IMR-90 (cell line): ENCODE results near the gene COX4I1. TPM values are rescaled to one million over a fixed set of nuclear protein-coding genes. Genes with fewer than 3 reads are reported as not detected.

Source experiments
- ATAC-seq: fragments of 200-7000 bp; cut with Tn5 transposase; 2 replicates; pipeline ENCODE4 v1.9.1; 2020; ENCODE audit warnings: low read depth, mild to moderate bottlenecking, moderate library complexity
- BruUV-seq: library from RNA; stranded (reverse); fragments of 400-500 nt; replicated peaks from 2 replicates; lab custom pipeline; 2021; lab: Mats Ljungman, UMichigan
- CTCF ChIA-PET: fragments of 300-600 bp; formaldehyde crosslinking; extraction: SDS; loops from one replicate; lab custom pipeline; 2021; ENCODE audit warnings: antibody characterized with exemption; lab: Yijun Ruan, JAX
- POLR2A ChIA-PET: fragments of 300-600 bp; sonication (Branson Sonifier 250); formaldehyde crosslinking; loops from one replicate; lab custom pipeline; 2022; ENCODE audit warnings: antibody characterized with exemption; ENCODE audit not compliant: unreplicated experiment; lab: Charles Lee
- DNase-seq: peaks from one replicate; pipeline ENCODE4 v3.0.0; 2013
- H2AFZ ChIP-seq: replicated peaks from 2 replicates; pipeline ENCODE3; 2013; ENCODE audit warnings: low read length, mild to moderate bottlenecking; ENCODE audit not compliant: poor library complexity
- H2AK5ac ChIP-seq: 2 replicates; pipeline ENCODE4 v1.6.1; 2013; ENCODE audit warnings: low read depth, low read length, inconsistent platforms
- H2AK9ac ChIP-seq: replicated peaks from 2 replicates; pipeline ENCODE3; 2013; ENCODE audit warnings: mild to moderate bottlenecking, low read depth, low read length, moderate library complexity; ENCODE audit not compliant: poor library complexity
- H2BK120ac ChIP-seq: 2 replicates; pipeline ENCODE4 v1.6.1; 2013; ENCODE audit warnings: low read depth, low read length, inconsistent platforms
- H2BK15ac ChIP-seq: 3 replicates; pipeline ENCODE4 v1.6.1; 2013; ENCODE audit warnings: low read depth, low read length, inconsistent platforms
- H2BK20ac ChIP-seq: 2 replicates; pipeline ENCODE4 v1.6.1; 2013; ENCODE audit warnings: low read depth, mild to moderate bottlenecking, inconsistent platforms, low read length, moderate library complexity
- H2BK5ac ChIP-seq: 2 replicates; pipeline ENCODE4 v1.6.1; 2013; ENCODE audit warnings: mild to moderate bottlenecking, low read depth, low read length, inconsistent platforms; ENCODE audit not compliant: poor library complexity, severe bottlenecking
- H3K14ac ChIP-seq: replicated peaks from 2 replicates; pipeline ENCODE4 v1.6.1; 2013; ENCODE audit warnings: low read depth, low read length, inconsistent platforms
- H3K18ac ChIP-seq: 2 replicates; pipeline ENCODE4 v1.6.1; 2013; ENCODE audit warnings: low read depth, low read length, control low read depth
- H3K23ac ChIP-seq: 2 replicates; pipeline ENCODE4 v1.6.1; 2013; ENCODE audit warnings: low read depth, low read length, inconsistent platforms
- H3K27ac ChIP-seq: 2 replicates; pipeline ENCODE4 v1.5.1; 2013; ENCODE audit warnings: mild to moderate bottlenecking, control low read depth, low read length; ENCODE audit not compliant: insufficient read depth
- H3K27me3 ChIP-seq: 2 replicates; pipeline ENCODE4 v1.6.1; 2013; ENCODE audit warnings: low read length; ENCODE audit not compliant: control insufficient read depth, insufficient read depth
- H3K36me3 ChIP-seq: 2 replicates; pipeline ENCODE4 v1.6.1; 2013; ENCODE audit warnings: low read length, mixed read lengths; ENCODE audit not compliant: control insufficient read depth, insufficient read depth
- H3K4ac ChIP-seq: 2 replicates; pipeline ENCODE4 v1.6.1; 2013; ENCODE audit warnings: low read depth, low read length, inconsistent platforms
- H3K4me1 ChIP-seq: 2 replicates; pipeline ENCODE4 v1.6.1; 2013; ENCODE audit warnings: low read length, mixed read lengths; ENCODE audit not compliant: control insufficient read depth, insufficient read depth
- H3K4me2 ChIP-seq: 2 replicates; pipeline ENCODE4 v1.6.1; 2013; ENCODE audit warnings: low read depth, mild to moderate bottlenecking, control low read depth, low read length, moderate library complexity
- H3K4me3 ChIP-seq: 2 replicates; pipeline ENCODE4 v1.5.1; 2013; ENCODE audit warnings: low read depth, mild to moderate bottlenecking, control low read depth, low read length, moderate library complexity; ENCODE audit not compliant: insufficient read depth
- H3K56ac ChIP-seq: 2 replicates; pipeline ENCODE4 v1.6.1; 2013; ENCODE audit warnings: low read length, inconsistent platforms; ENCODE audit not compliant: insufficient read depth; ENCODE audit errors: extremely low read depth
- H3K79me1 ChIP-seq, 2 experiments: 2 replicates each; pipeline ENCODE4 v1.6.1; 2013; ENCODE audit warnings: low read length in 2 of 2, inconsistent platforms in 1 of 2, low read depth in 1 of 2
- H3K9ac ChIP-seq: 2 replicates; pipeline ENCODE4 v1.6.1; 2013; ENCODE audit warnings: low read depth, low read length, control low read depth
- H3K9me1 ChIP-seq: 2 replicates; pipeline ENCODE4 v1.6.1; 2013; ENCODE audit warnings: low read length, inconsistent platforms; ENCODE audit not compliant: insufficient read depth
- H3K9me3 ChIP-seq: 2 replicates; pipeline ENCODE4 v1.6.1; 2013; ENCODE audit warnings: low read length; ENCODE audit not compliant: control insufficient read depth, insufficient read depth
- H4K20me1 ChIP-seq: 2 replicates; pipeline ENCODE4 v1.6.1; 2013; ENCODE audit warnings: low read length, inconsistent platforms; ENCODE audit not compliant: insufficient read depth
- H4K5ac ChIP-seq: 2 replicates; pipeline ENCODE4 v1.6.1; 2013; ENCODE audit warnings: mild to moderate bottlenecking, low read depth, low read length, control low read depth
- H4K8ac ChIP-seq, 2 experiments: 2 replicates each; pipeline ENCODE4 v1.6.1; 2013; ENCODE audit warnings: low read depth in 2 of 2, low read length in 2 of 2, control low read depth in 1 of 2, inconsistent platforms in 1 of 2
- H4K91ac ChIP-seq: 2 replicates; pipeline ENCODE4 v1.6.1; 2013; ENCODE audit warnings: low read depth, low read length, inconsistent platforms; ENCODE audit not compliant: insufficient read depth
- BHLHE40 ChIP-seq: fragments of 150-350 bp; IDR thresholded peaks from 2 replicates; pipeline ENCODE4 v1.6.1; 2016; ENCODE audit warnings: mild to moderate bottlenecking, low read depth, low read length
- CHD1 ChIP-seq: IDR thresholded peaks from 2 replicates; pipeline ENCODE4 v1.6.1; 2012; ENCODE audit warnings: low read depth, low read length, improper control_type of control experiment
- WGBS, 2 experiments: methylation state at CpG; one replicate each; pipeline versions ENCODE4 v1.1.5 to v1.1.7; 2013; ENCODE audit warnings: missing lambda C conversion rate in 2 of 2; ENCODE audit not compliant: insufficient read length in 1 of 2; ENCODE audit errors: extremely low coverage in 2 of 2; 5-methylcytosine and 5-hydroxymethylcytosine counted together
- dilution Hi-C: fragments of 300-500 bp; cut with HindIII; formaldehyde crosslinking; loops from one replicate; pipeline ENCODE4 v1.14.3; 2018; ENCODE audit warnings: low sequenced_read_pairs; ENCODE audit not compliant: unreplicated experiment
- in situ Hi-C: fragments of 300-500 bp; cut with MboI; formaldehyde crosslinking; loops from 3 replicates; pipeline ENCODE4 v1.14.3; 2019; ENCODE audit warnings: low sequenced_read_pairs, inconsistent platforms, mixed read lengths
- intact Hi-C: fragments of 100-400 bp; cut with micrococcal nuclease; formaldehyde crosslinking; loops from 2 replicates; pipeline ENCODE4 v1.10.0; 2022
- polyA plus RNA-seq, 3 experiments: library from polyadenylated mRNA; depleted of rRNA; stranded (reverse); fragments of >200 nt; gene quantifications; 2 replicates each; pipeline ENCODE4 v1.2.3, GENCODE V29; 2012; ENCODE audit warnings: low replicate concordance in 1 of 3
- total RNA-seq: library from RNA; depleted of rRNA; stranded (reverse); fragments of >200 nt; gene quantifications from 2 replicates; pipeline ENCODE4 v1.2.3, GENCODE V29; 2012

The COX4I1 gene
- total and polyA plus RNA-seq, 2 of the 4 experiments (the other 2 are of a cell fraction), result 397 to 700 TPM

- Histone ChIP-seq H3K27ac (no peak overlapping the region), H2AK9ac (no peak overlapping the region), H3K4me3 (no peak overlapping the region), H3K9me3 (peaks cover 5% of the 10 kb centered on the region), H2AK5ac (no peak overlapping the region), H2BK20ac (no peak overlapping the region), H4K91ac (no peak overlapping the region), H3K4ac (no peak overlapping the region), H3K36me3 (no peaks in the 10 kb centered on the region), H2AFZ (no peak overlapping the region), H2BK120ac (no peak overlapping the region), H3K56ac (no peak overlapping the region), H2BK5ac (no peak overlapping the region), H3K27me3 (peaks cover 80% of the 10 kb centered on the region), H4K20me1 (no peaks in the 10 kb centered on the region), H3K79me1 (no peaks in the 10 kb centered on the region), H4K8ac (no peak overlapping the region), H3K4me1 (no peaks in the 10 kb centered on the region; the same call in 1 of the 2 replicates), H2BK15ac (no peak overlapping the region), H3K9ac (no peak overlapping the region), H3K14ac (no peak overlapping the region), H3K9me1 (no peaks in the 10 kb centered on the region), H4K5ac (no peak overlapping the region), H3K23ac (no peak overlapping the region), H3K18ac (no peak overlapping the region), H3K4me2 (peak overlapping the region; percentile 46; the same call in 1 of the 2 replicates)
- intact Hi-C loops, result no loop called here
- dilution Hi-C loops, result no loop called here
- BruUV-seq, result no TSS peak
- ChIA-PET POLR2A (no interaction called here), CTCF (no interaction called here)
- no peak for TF ChIP-seq CHD1
- peak; percentile 42; the same call in 1 of the 2 replicates for TF ChIP-seq BHLHE40
- DNase-seq (peak; percentile 42), ATAC-seq (peak; percentile 80)
- in situ Hi-C loops, result no loop called here
- 10% methylated on average over 5 of the region's 15 CpGs; no CpG with 5 or more reads in 1 of the 2 experiments for WGBS, 2 experiments
Measured at GRCh38 chr16:85844786-85845185, 45.3 kb downstream of the COX4I1 start.
